Fibroblast of lung (primary cell): ENCODE measurements around the gene AFG3L2. TPM values are rescaled to one million over a fixed set of nuclear protein-coding genes. Genes with fewer than 3 reads are reported as not detected.

Experiments used
- DNase-seq, 2 donors: peaks; one replicate each; pipeline versions ENCODE4 v3.0.0 to v3.0.0-alpha.2; 2010; ENCODE audit warnings: low read depth in 2 of 2
- H2AFZ ChIP-seq: 2 replicates; pipeline ENCODE4 v1.5.1; 2012; ENCODE audit warnings: low read length, control low read depth, inconsistent platforms
- H3K27ac ChIP-seq: 2 replicates; pipeline ENCODE4 v1.5.1; 2011; ENCODE audit warnings: low read length, control low read depth; ENCODE audit not compliant: insufficient read depth
- H3K27me3 ChIP-seq: 2 replicates; pipeline ENCODE4 v1.5.1; 2011; ENCODE audit warnings: mild to moderate bottlenecking, low read length; ENCODE audit not compliant: control insufficient read depth, insufficient read depth
- H3K36me3 ChIP-seq: 2 replicates; pipeline ENCODE4 v1.5.1; 2011; ENCODE audit warnings: low read length; ENCODE audit not compliant: control insufficient read depth, insufficient read depth
- H3K4me1 ChIP-seq: 2 replicates; pipeline ENCODE4 v1.5.1; 2011; ENCODE audit warnings: low read length; ENCODE audit not compliant: control insufficient read depth, insufficient read depth; ENCODE audit errors: extremely low read depth
- H3K4me2 ChIP-seq: 2 replicates; pipeline ENCODE4 v1.5.1; 2011; ENCODE audit warnings: low read length, control low read depth; ENCODE audit not compliant: insufficient read depth; ENCODE audit errors: extremely low read depth
- H3K4me3 ChIP-seq, 4 experiments: fragments of 200-600 bp in 1 of 4; sonication (generic) in 1 of 4; replicated peaks in 1 of 4; 2 replicates each; pipeline ENCODE4 v1.5.1; 2011 to 2016; ENCODE audit warnings: low read length in 4 of 4, low read depth in 3 of 4, mild to moderate bottlenecking in 3 of 4, control low read depth in 2 of 4, inconsistent platforms in 1 of 4, mixed read lengths in 1 of 4; ENCODE audit not compliant: insufficient read depth in 1 of 4; ENCODE audit errors: control extremely low read depth in 1 of 4
- H3K79me2 ChIP-seq: 2 replicates; pipeline ENCODE4 v1.5.1; 2012; ENCODE audit warnings: mild to moderate bottlenecking, low read length, inconsistent platforms; ENCODE audit not compliant: control insufficient read depth, insufficient read depth
- H3K9ac ChIP-seq: 2 replicates; pipeline ENCODE4 v1.5.1; 2011; ENCODE audit warnings: mild to moderate bottlenecking, low read length, control low read depth; ENCODE audit not compliant: insufficient read depth
- H3K9me3 ChIP-seq: 2 replicates; pipeline ENCODE4 v1.5.1; 2012; ENCODE audit warnings: low read depth, low read length; ENCODE audit not compliant: control insufficient read depth, insufficient read depth
- H4K20me1 ChIP-seq: 2 replicates; pipeline ENCODE4 v1.5.1; 2011; ENCODE audit warnings: low read length; ENCODE audit not compliant: control insufficient read depth, insufficient read depth; ENCODE audit errors: extremely low read depth
- EZH2 ChIP-seq: IDR thresholded peaks from 2 replicates; pipeline ENCODE4 v1.5.1; 2012; ENCODE audit warnings: low read length, control low read depth, mild to moderate bottlenecking; ENCODE audit errors: missing control alignments
- polyA plus RNA-seq, 2 donors: library from polyadenylated mRNA; depleted of rRNA in 1 of 2; stranded (reverse) in 1 of 2; unstranded in 1 of 2; fragments of >200 nt; gene quantifications; 2 replicates each; pipeline ENCODE4 v1.2.1, GENCODE V29; 2011 to 2012; ENCODE audit warnings: missing spikeins in 1 of 2
- total RNA-seq: library from RNA; depleted of rRNA; stranded (reverse); fragments of >200 nt; gene quantifications from 2 replicates; pipeline ENCODE4 v1.2.1, GENCODE V29; 2014
- TF ChIP-seq, protein P1 (sequence below), 2 donors: IDR thresholded peaks in 1 of 2; conservative IDR thresholded peaks in 1 of 2; 1 replicate in 1 of 2; 2 replicates in 1 of 2; pipeline ENCODE4 v1.5.1; 2011 to 2012; ENCODE audit warnings: low read length in 2 of 2, control low read depth in 1 of 2, inconsistent platforms in 1 of 2, low read depth in 1 of 2, mild to moderate bottlenecking in 1 of 2

Gene AFG3L2
- total and polyA plus RNA-seq, 2 donors (not counting 1 experiment from before 2014, with no cell fraction given): 38.3 to 41.0 TPM

DNA sequence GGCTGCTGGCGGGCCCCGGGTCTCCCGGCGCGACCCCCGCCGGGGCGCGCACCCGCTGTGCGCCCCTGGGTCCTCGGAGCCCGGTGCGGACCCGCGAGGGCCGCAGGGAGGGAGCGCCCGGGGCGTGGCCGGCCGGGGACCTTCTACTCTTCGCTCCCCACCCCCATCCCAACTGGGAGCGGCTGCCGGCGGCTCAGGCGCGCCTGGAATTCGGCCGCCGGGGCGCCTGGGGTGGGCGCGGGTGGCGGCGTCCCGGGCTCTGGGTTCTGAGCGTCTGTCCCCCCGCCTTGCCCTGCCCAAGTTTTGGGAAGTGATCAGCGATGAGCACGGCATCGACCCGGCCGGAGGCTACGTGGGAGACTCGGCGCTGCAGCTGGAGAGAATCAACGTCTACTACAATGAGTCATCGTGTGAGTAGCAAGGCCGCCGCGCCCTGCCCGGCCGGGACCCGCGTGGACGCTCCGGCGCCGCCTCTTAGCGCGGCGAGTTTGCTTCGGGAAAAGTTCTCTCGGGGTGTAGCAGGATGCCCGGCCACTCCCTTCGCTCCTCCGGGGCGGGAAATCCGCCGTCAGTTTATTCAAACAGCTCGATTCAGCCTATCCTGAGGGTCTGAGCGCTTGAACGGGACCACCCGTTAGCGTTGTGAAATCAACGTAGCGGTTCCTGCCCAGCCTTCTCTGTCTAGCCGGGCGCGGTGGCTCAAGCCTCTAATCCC is 68.5 kb downstream of the AFG3L2 start:
- Histone ChIP-seq H3K9ac (peak overlapping the region; percentile 99), H3K4me2 (peak overlapping the region; percentile 69), H3K36me3 (peaks cover 7% of the 10 kb centered on the region), H3K4me1 (peaks cover 7% of the 10 kb centered on the region), H3K27me3 (no peaks in the 10 kb centered on the region), H3K79me2 (peaks cover 55% of the 10 kb centered on the region), H4K20me1 (no peaks in the 10 kb centered on the region), H3K4me3 (peak overlapping the region; percentile 79 to 84 (median 82)), H2AFZ (no peak overlapping the region), H3K27ac (peak overlapping the region; percentile 94), H3K9me3 (no peaks in the 10 kb centered on the region)
- peak; percentile 84 to 94 for DNase-seq
- TF ChIP-seq, protein P1, sequence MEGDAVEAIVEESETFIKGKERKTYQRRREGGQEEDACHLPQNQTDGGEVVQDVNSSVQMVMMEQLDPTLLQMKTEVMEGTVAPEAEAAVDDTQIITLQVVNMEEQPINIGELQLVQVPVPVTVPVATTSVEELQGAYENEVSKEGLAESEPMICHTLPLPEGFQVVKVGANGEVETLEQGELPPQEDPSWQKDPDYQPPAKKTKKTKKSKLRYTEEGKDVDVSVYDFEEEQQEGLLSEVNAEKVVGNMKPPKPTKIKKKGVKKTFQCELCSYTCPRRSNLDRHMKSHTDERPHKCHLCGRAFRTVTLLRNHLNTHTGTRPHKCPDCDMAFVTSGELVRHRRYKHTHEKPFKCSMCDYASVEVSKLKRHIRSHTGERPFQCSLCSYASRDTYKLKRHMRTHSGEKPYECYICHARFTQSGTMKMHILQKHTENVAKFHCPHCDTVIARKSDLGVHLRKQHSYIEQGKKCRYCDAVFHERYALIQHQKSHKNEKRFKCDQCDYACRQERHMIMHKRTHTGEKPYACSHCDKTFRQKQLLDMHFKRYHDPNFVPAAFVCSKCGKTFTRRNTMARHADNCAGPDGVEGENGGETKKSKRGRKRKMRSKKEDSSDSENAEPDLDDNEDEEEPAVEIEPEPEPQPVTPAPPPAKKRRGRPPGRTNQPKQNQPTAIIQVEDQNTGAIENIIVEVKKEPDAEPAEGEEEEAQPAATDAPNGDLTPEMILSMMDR (conservative IDR thresholded peaks at IDR 0.05 in 1 of 2, IDR thresholded peaks at IDR 0.05 in 1 of 2; ENCODE audit: low read depth in 1 of 2, low read length in 2 of 2): no peak
- TF ChIP-seq EZH2: no peak

DNA sequence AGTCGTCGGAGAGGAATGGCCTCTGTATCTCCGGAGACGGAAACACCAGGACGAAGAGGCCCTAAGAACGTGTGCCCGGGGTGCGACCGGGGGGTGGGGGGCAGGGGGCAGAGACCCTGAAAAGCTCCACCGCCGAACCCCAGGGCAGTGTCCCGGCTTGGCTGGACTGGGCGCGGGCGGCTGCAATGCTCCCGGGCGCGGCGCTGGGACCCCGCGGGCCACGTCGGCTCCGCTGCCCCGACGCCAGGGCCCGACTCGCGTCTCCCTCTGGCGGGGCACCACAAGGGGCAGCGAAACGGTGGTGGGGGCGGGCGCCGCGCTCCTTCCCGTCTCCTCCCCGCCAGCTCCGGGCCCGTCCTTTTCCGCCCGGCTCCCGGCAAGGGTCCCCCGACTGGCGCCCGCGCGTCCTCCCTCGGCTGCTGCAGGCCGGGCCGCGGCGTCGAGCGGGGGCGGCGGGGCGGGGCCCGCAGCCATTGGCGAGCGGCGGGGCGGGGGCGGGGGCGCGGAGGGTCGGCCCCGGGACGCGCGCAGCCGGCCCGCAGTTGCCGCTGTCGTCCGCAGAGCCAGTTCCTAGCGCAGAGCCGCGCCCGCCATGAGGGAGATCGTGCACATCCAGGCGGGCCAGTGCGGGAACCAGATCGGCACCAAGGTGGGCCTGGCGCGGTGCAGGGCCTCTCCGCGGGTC is 69.2 kb downstream of the AFG3L2 start, which contains the start of gene TUBB6:
Gene TUBB6 (plus strand): TSS at position 541 of the 685 bp plus-strand sequence. CDS start 52 bp downstream, at position 593.
- peak within 1 kb of the TSS; percentile 79 to 84 (median 82) for H3K4me3 ChIP-seq
- peaks cover 48% of the 10 kb centered on the region for H3K79me2 ChIP-seq
- H3K9me3 ChIP-seq: no peaks in the 10 kb centered on the region
- peaks cover 7% of the 10 kb centered on the region for H3K36me3 ChIP-seq
- peak within 1 kb of the TSS; percentile 96 for H3K4me2 ChIP-seq
- DNase-seq: peak; percentile 80 to 84
- H3K27ac ChIP-seq: peak within 1 kb of the TSS; percentile 94
- no peaks in the 10 kb centered on the region for H3K27me3 ChIP-seq
- no peaks in the 10 kb centered on the region for H4K20me1 ChIP-seq
- no peak within 1 kb of the TSS for H2AFZ ChIP-seq
- peak within 1 kb of the TSS; percentile 99 for H3K9ac ChIP-seq
- H3K4me1 ChIP-seq: peaks cover 7% of the 10 kb centered on the region
- no peak for TF ChIP-seq EZH2
- TF ChIP-seq, protein P1 (conservative IDR thresholded peaks at IDR 0.05 in 1 of 2, IDR thresholded peaks at IDR 0.05 in 1 of 2; ENCODE audit: low read depth in 1 of 2, low read length in 2 of 2): no peak
